GM18867 (cell line): ENCODE measurements around the gene ASB8.
"Not testable (repeated sequence)": the region's sequence is repeated elsewhere in the genome, so short reads cannot be mapped to it uniquely, and the experiment has no call there.

Source experiments
- ATAC-seq: cut with Tn5 transposase; IDR thresholded peaks from one replicate; pipeline ENCODE4 v1.9.1; 2021; ENCODE audit warnings: mild to moderate bottlenecking, moderate library complexity; ENCODE audit not compliant: unreplicated experiment

ASB8 gene

GRCh38 chr12:48183091-48183875, 26.0 kb upstream of the ASB8 start, which contains the start of gene CCDC184:
Gene CCDC184, plus strand, starts transcription at chr12:48183644. Its CDS starts 479 bp downstream, at chr12:48184123.
- peak; percentile 83 for ATAC-seq

GRCh38 chr12:48182631-48183030, 25.3 kb upstream of the ASB8 start:
- no peak for ATAC-seq

GRCh38 chr12:48180857-48181495, 23.7 kb upstream of the ASB8 start:
- no peak for ATAC-seq

GRCh38 chr12:48180424-48180823, 23.1 kb upstream of the ASB8 start:
- ATAC-seq = no peak

- no peak for ATAC-seq
These were observed 22.2 kb upstream of the ASB8 start for GRCh38 chr12:48179466-48179865.

GRCh38 chr12:48177982-48178381, 20.7 kb upstream of the ASB8 start:
- ATAC-seq = no peak

- ATAC-seq = no peak
These were observed 19.1 kb upstream of the ASB8 start for GRCh38 chr12:48176417-48176751.

GRCh38 chr12:48175613-48176416, 18.5 kb upstream of the ASB8 start:
- no peak for ATAC-seq

- ATAC-seq = no peak
These were observed 11.7 kb upstream of the ASB8 start for GRCh38 chr12:48169011-48169410.

GRCh38 chr12:48165089-48165981, 8.0 kb upstream of the ASB8 start:
- peak; percentile 68 for ATAC-seq

GRCh38 chr12:48164451-48164850, 7.1 kb upstream of the ASB8 start:
- no peak for ATAC-seq

GRCh38 chr12:48163150-48163747, 5.9 kb upstream of the ASB8 start:
- no peak for ATAC-seq

- ATAC-seq = no peak
These were observed 3.5 kb upstream of the ASB8 start for GRCh38 chr12:48160807-48161206.

GRCh38 chr12:48160046-48160445, 2.7 kb upstream of the ASB8 start:
- no peak for ATAC-seq

- ATAC-seq = no peak
These were observed 615 bp upstream of the ASB8 start for GRCh38 chr12:48157889-48158370.

GRCh38 chr12:48156652-48157017, 680 bp downstream of the ASB8 start:
- no peak for ATAC-seq

GRCh38 chr12:48155786-48156185, 1.5 kb downstream of the ASB8 start:
- ATAC-seq = not testable (repeated sequence)

- no peak for ATAC-seq
These were observed 6.1 kb downstream of the ASB8 start for GRCh38 chr12:48151103-48151771.

GRCh38 chr12:48145981-48146380, 11.3 kb downstream of the ASB8 start:
- no peak for ATAC-seq

GRCh38 chr12:48143898-48144297, 13.4 kb downstream of the ASB8 start:
- no peak for ATAC-seq
